Measurements from ENCODE around the gene TOMM70.

DNA sequence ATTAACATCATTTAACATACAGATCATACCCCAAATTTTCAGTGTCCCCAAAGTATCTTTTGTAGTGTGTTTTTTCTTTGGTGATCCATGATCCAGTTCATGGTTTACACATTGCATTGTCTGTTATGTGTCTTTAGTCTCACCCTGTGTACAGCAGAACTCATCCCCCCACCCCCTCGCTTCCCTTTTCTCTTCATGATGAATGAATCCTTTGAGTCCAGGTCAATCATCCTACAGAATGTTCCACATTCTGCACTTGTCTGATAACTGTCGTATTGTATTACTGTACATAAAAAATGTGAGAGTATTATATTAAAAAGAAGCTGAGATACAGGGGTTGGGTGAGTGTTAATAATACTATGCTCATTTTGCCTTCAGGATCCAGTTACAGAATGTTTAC is 80.9 kb downstream of the TOMM70 start:
- TF ChIP-seq, protein P1, sequence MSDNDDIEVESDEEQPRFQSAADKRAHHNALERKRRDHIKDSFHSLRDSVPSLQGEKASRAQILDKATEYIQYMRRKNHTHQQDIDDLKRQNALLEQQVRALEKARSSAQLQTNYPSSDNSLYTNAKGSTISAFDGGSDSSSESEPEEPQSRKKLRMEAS (IDR thresholded peaks at IDR 0.05; ENCODE audit: insufficient read depth, insufficient read length), result no peak
- TF ChIP-seq, protein P2, sequence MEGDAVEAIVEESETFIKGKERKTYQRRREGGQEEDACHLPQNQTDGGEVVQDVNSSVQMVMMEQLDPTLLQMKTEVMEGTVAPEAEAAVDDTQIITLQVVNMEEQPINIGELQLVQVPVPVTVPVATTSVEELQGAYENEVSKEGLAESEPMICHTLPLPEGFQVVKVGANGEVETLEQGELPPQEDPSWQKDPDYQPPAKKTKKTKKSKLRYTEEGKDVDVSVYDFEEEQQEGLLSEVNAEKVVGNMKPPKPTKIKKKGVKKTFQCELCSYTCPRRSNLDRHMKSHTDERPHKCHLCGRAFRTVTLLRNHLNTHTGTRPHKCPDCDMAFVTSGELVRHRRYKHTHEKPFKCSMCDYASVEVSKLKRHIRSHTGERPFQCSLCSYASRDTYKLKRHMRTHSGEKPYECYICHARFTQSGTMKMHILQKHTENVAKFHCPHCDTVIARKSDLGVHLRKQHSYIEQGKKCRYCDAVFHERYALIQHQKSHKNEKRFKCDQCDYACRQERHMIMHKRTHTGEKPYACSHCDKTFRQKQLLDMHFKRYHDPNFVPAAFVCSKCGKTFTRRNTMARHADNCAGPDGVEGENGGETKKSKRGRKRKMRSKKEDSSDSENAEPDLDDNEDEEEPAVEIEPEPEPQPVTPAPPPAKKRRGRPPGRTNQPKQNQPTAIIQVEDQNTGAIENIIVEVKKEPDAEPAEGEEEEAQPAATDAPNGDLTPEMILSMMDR (IDR thresholded peaks at IDR 0.05; ENCODE audit: extremely low read depth in 1 of 2, insufficient read depth in 1 of 2, low read depth in 1 of 2, low read length in 2 of 2), result no peak
- TF ChIP-seq POLR2AphosphoS5 (IDR thresholded peaks at IDR 0.05; ENCODE audit: insufficient read depth, low read depth, low read length), result no peak
- TF ChIP-seq POLR2A (IDR thresholded peaks at IDR 0.05; ENCODE audit: low read depth, low read length), result no peak
- TF ChIP-seq EZH2 (IDR thresholded peaks at IDR 0.05; ENCODE audit: borderline replicate concordance, low read depth, low read length, severe bottlenecking), result no peak
- no peak for TF ChIP-seq JUN (IDR thresholded peaks at IDR 0.05; ENCODE audit: borderline replicate concordance, insufficient read depth, insufficient read length, low read depth)

Measured in endothelial cell of umbilical vein (primary cell).